Right cardiac atrium (tissue), 5 donors: ENCODE data around the gene PEDS1. TPM values are rescaled to one million over a fixed set of nuclear protein-coding genes. Genes with fewer than 3 reads are reported as not detected.

Source experiments
- ATAC-seq, 2 donors: fragments of 200-7000 bp; cut with Tn5 transposase; one replicate each; pipeline versions ENCODE4 v1.8.0 to v1.9.1; 2020; ENCODE audit warnings: moderate library complexity in 2 of 2, mild to moderate bottlenecking in 1 of 2
- DNase-seq, 3 donors: peaks; one replicate each; pipeline ENCODE4 v3.0.0-alpha.2; 2020
- H3K27ac ChIP-seq: one replicate; pipeline ENCODE4 v1.5.1; 2013; ENCODE audit warnings: mild to moderate bottlenecking, low read length, control low read depth, moderate library complexity
- H3K27me3 ChIP-seq: one replicate; pipeline ENCODE4 v1.6.1; 2013; ENCODE audit not compliant: control insufficient read depth, insufficient read depth
- H3K4me1 ChIP-seq: one replicate; pipeline ENCODE4 v1.6.1; 2013; ENCODE audit warnings: low read length; ENCODE audit not compliant: control insufficient read depth, insufficient read depth
- H3K4me3 ChIP-seq: one replicate; pipeline ENCODE4 v1.5.1; 2013; ENCODE audit warnings: low read length, control low read depth
- H3K9me3 ChIP-seq: one replicate; pipeline ENCODE4 v1.6.1; 2013; ENCODE audit warnings: low read length; ENCODE audit not compliant: control insufficient read depth
- WGBS: extraction: QIAGEN DNeasy Blood & Tissue Kit; methylation state at CpG from one replicate; pipeline ENCODE4 v1.1.7; 2013; 5-methylcytosine and 5-hydroxymethylcytosine counted together
- intact Hi-C, 4 donors: fragments of 100-400 bp; cut with DNase I; formaldehyde crosslinking; loops; one replicate each; pipeline versions ENCODE4 v1.11.0 to v1.14.0; 2022 to 2023
- polyA plus RNA-seq: library from polyadenylated mRNA; stranded (reverse); fragments of 200-250 nt; gene quantifications from one replicate; pipeline ENCODE4 v1.2.3, GENCODE V29; 2013
- total RNA-seq, 4 donors: library from RNA; stranded (reverse); fragmentation: NEBNext Ultra II Directional; extraction: Animal tissue kit (Norgen Biotek cat#: 25700); gene quantifications; one replicate each; pipeline ENCODE4 v1.2.1, GENCODE V29; 2021
- donor health status: healthy with polysubstance abuse.
- donor health status: DM: no; HTN: yes; CAD: no.
- donor health status: DM: no; HTN: no; CAD: no.
- donor health status: DM: no; HTN: yes; CAD: no; lungs with severe emphysema.
- donor health status: DM: yes; HTN: yes; CAD: no.

Gene PEDS1
- total and polyA plus RNA-seq, 5 donors = 19.3 to 26.8 (median 22.5) TPM

- H3K4me3 ChIP-seq = no peak overlapping the region
- H3K27me3 ChIP-seq = no peaks in the 10 kb centered on the region
- DNase-seq (no peak), ATAC-seq (no peak)
- 82% methylated on average over 13 of the region's 13 CpGs for WGBS
- intact Hi-C loops = loop anchor here in 3 of 4 donors (5.0 to 10.0 kb wide), 3 partner anchors 79 to 109 kb away; no protein-coding TSS in a partner anchor
- no peaks in the 10 kb centered on the region for H3K9me3 ChIP-seq
- peaks cover 12% of the 10 kb centered on the region for H3K4me1 ChIP-seq
- H3K27ac ChIP-seq = peak overlapping the region; percentile 18
Observed at GRCh38 chr20:50195524-50196120, 42.1 kb upstream of the PEDS1 start.

- ATAC-seq = no peak
- H3K4me3 ChIP-seq = no peak overlapping the region
- H3K9me3 ChIP-seq = no peaks in the 10 kb centered on the region
- peaks cover 12% of the 10 kb centered on the region for H3K4me1 ChIP-seq
- no peaks in the 10 kb centered on the region for H3K27me3 ChIP-seq
- peak in 2 of 3 donors; percentile 52 to 58 for DNase-seq
- peak overlapping the region; percentile 38 for H3K27ac ChIP-seq
- 74% methylated on average over 8 of the region's 8 CpGs for WGBS
- intact Hi-C loops = loop anchor here (5.0 to 10.0 kb wide), 6 partner anchors 80 to 202 kb away; no protein-coding TSS in a partner anchor
Observed at GRCh38 chr20:50194831-50195523, 41.5 kb upstream of the PEDS1 start.

- DNase-seq = peak in 2 of 3 donors; percentile 47 to 63
- H3K27ac ChIP-seq = no peak overlapping the region
- no peaks in the 10 kb centered on the region for H3K9me3 ChIP-seq
- no peaks in the 10 kb centered on the region for H3K27me3 ChIP-seq
- WGBS = 61% methylated on average over 7 of the region's 7 CpGs
- ATAC-seq = no peak
- H3K4me1 ChIP-seq = peaks cover 12% of the 10 kb centered on the region
- no peak overlapping the region for H3K4me3 ChIP-seq
- intact Hi-C loops = loop anchor here (5.0 to 10.0 kb wide), 6 partner anchors 80 to 203 kb away; no protein-coding TSS in a partner anchor
Observed at GRCh38 chr20:50194422-50194830, 40.9 kb upstream of the PEDS1 start.

GRCh38 chr20:50193836-50194421 is 40.4 kb upstream of the PEDS1 start:
- peaks cover 12% of the 10 kb centered on the region for H3K4me1 ChIP-seq
- intact Hi-C loops = loop anchor here (5.0 to 10.0 kb wide), 6 partner anchors 81 to 203 kb away; no protein-coding TSS in a partner anchor
- no peaks in the 10 kb centered on the region for H3K9me3 ChIP-seq
- peak overlapping the region; percentile 65 for H3K27ac ChIP-seq
- WGBS = 52% methylated on average over 16 of the region's 16 CpGs
- ATAC-seq (no peak), DNase-seq (peak in 1 of 3 donors; percentile 73)
- H3K4me3 ChIP-seq = peak overlapping the region; percentile 64
- no peaks in the 10 kb centered on the region for H3K27me3 ChIP-seq

GRCh38 chr20:50193199-50193835 is 39.8 kb upstream of the PEDS1 start:
- DNase-seq = peak in 1 of 3 donors; percentile 61
- peaks cover 12% of the 10 kb centered on the region for H3K4me1 ChIP-seq
- H3K9me3 ChIP-seq = no peaks in the 10 kb centered on the region
- H3K27ac ChIP-seq = peak overlapping the region; percentile 65
- intact Hi-C loops = loop anchor here (5.0 to 10.0 kb wide), 6 partner anchors 81 to 204 kb away; no protein-coding TSS in a partner anchor
- WGBS = 51% methylated on average over 10 of the region's 10 CpGs
- no peak for ATAC-seq
- peak overlapping the region; percentile 64 for H3K4me3 ChIP-seq
- H3K27me3 ChIP-seq = no peaks in the 10 kb centered on the region

GRCh38 chr20:50192364-50193198 is 39.1 kb upstream of the PEDS1 start:
- intact Hi-C loops = loop anchor here (5.0 to 10.0 kb wide), 6 partner anchors 82 to 205 kb away; no protein-coding TSS in a partner anchor
- DNase-seq (peak; percentile 88 to 93 (median 91)), ATAC-seq (peak; percentile 21 to 43)
- Histone ChIP-seq H3K4me1 (peaks cover 12% of the 10 kb centered on the region), H3K9me3 (no peaks in the 10 kb centered on the region), H3K27me3 (no peaks in the 10 kb centered on the region), H3K4me3 (peak overlapping the region; percentile 64), H3K27ac (peak overlapping the region; percentile 65)
- 8% methylated on average over 25 of the region's 25 CpGs for WGBS

- WGBS = under 1% methylated on average over 96 of the region's 96 CpGs
- DNase-seq = peak; percentile 50 to 85 (median 82)
- peak in 1 of 2 donors; percentile 0 for ATAC-seq
- Histone ChIP-seq H3K4me3 (peak overlapping the region; percentile 64), H3K4me1 (peaks cover 10% of the 10 kb centered on the region), H3K27me3 (no peaks in the 10 kb centered on the region), H3K27ac (peak overlapping the region; percentile 86), H3K9me3 (no peaks in the 10 kb centered on the region)
- intact Hi-C loops = loop anchor here (2.0 to 10.0 kb wide), 8 partner anchors 83 to 273 kb away; no protein-coding TSS in a partner anchor
Observed at GRCh38 chr20:50191544-50192363, 38.2 kb upstream of the PEDS1 start.

GRCh38 chr20:50191065-50191543 is 37.6 kb upstream of the PEDS1 start:
- peak; percentile 71 to 89 (median 89) for DNase-seq
- Histone ChIP-seq H3K4me3 (peak overlapping the region; percentile 64), H3K27me3 (no peaks in the 10 kb centered on the region), H3K9me3 (no peaks in the 10 kb centered on the region), H3K4me1 (peaks cover 10% of the 10 kb centered on the region), H3K27ac (peak overlapping the region; percentile 86)
- intact Hi-C loops = loop anchor here (2.0 to 10.0 kb wide), 8 partner anchors 84 to 274 kb away; no protein-coding TSS in a partner anchor
- under 1% methylated on average over 69 of the region's 69 CpGs for WGBS
- peak in 1 of 2 donors; percentile 7 for ATAC-seq
